Measurements from ENCODE around the gene CHCHD6.

DNA sequence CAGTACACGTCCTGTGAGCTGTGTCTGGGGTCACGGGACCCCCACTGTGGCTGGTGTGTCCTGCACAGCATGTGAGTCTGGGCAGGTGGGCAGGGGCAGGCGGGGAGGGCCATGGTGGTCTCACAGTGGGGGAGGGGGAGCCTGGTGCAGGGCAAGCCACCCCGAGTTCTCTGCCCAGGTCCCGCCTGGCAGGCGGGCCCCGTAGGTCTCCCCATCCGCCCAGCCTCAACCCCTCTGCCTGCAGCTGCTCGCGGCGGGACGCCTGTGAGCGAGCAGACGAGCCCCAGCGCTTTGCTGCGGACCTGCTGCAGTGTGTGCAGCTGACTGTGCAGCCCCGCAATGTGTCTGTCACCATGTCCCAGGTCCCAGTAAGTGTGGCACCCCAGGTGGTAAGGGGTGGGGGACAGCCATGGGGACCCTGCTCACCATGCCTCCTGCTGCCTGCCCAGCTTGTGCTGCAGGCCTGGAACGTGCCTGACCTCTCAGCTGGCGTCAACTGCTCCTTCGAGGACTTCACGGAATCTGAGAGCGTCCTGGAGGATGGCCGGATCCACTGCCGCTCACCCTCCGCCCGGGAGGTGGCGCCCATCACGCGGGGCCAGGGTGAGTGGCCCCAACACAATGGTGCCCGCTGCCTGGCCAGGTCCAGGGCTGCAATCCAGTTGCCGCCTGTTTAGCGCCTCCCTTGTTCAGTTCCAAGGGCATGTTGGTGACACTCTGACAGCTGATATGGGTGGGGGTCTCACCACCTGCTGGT is 300.8 kb downstream of the CHCHD6 start:
- TF ChIP-seq CTCF (IDR thresholded peaks at IDR 0.05) (no peak), POLR2A (IDR thresholded peaks at IDR 0.05) (no peak)
